Activated naive CD4-positive, alpha-beta T cell treated with anti-CD3 and anti-CD28 coated beads, Interleukin-2, amount 50 U/mL, for 72 hours (primary cell): Measurements from ENCODE around the gene CPE. TPM values are rescaled to one million over a fixed set of nuclear protein-coding genes. Genes with fewer than 3 reads are reported as not detected.

Experiments used
- ATAC-seq, 2 donors: fragments of 150-1000 bp; cut with Tn5 transposase; 2 replicates each; pipeline ENCODE4 v1.10.0; 2021; ENCODE audit warnings: mild to moderate bottlenecking in 2 of 2, moderate library complexity in 2 of 2
- DNase-seq, 2 donors: peaks; one replicate each; pipeline ENCODE4 v3.0.0; 2021 to 2022; ENCODE audit warnings: low spot score in 2 of 2
- H3K27ac Mint-ChIP-seq, 2 donors: one replicate each; pipeline ENCODE4 v1.8.0; 2022; ENCODE audit warnings: mild to moderate bottlenecking in 2 of 2, mixed read lengths in 2 of 2
- H3K36me3 Mint-ChIP-seq, 2 donors: one replicate each; pipeline ENCODE4 v1.8.0; 2022; ENCODE audit warnings: mixed read lengths in 2 of 2
- H3K9me3 Mint-ChIP-seq, 2 donors: one replicate each; pipeline ENCODE4 v1.8.0; 2022; ENCODE audit warnings: mixed read lengths in 2 of 2
- total RNA-seq, 2 donors: library from RNA; stranded (reverse); gene quantifications; one replicate each; pipeline ENCODE4 v1.2.3, GENCODE V29; 2022

The CPE gene
- total RNA-seq, 2 donors from 2014 or later, result not detected

DNA sequence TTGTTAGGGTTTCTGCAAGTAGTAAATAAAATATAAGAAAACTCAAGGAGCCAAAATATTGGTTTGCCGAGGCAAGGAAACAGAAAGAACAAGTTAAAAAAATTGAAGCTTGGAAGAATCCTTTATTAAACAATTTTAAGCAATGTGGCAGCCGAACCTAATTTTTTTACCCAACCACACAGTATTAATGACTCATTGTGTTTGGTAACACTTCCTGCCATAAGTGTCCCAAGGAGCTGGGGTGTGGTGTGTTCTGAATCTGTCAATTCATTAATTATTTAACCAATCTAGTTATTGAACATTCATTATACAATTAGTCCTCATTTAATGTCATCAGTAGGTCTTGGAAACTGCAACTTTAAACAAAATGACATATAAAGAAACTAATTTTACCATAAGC is 19.3 kb upstream of the CPE start:
- ATAC-seq (no peak), DNase-seq (no peak)
- no peaks in the 10 kb centered on the region for H3K9me3 Mint-ChIP-seq
- no peaks in the 10 kb centered on the region for H3K36me3 Mint-ChIP-seq
- no peak overlapping the region for H3K27ac Mint-ChIP-seq

GRCh38 chr4:165360041-165360695 is 18.6 kb upstream of the CPE start:
- Mint-ChIP-seq H3K36me3 (no peaks in the 10 kb centered on the region), H3K27ac (no peak overlapping the region), H3K9me3 (no peaks in the 10 kb centered on the region)
- ATAC-seq, result no peak
- no peak for DNase-seq

- Mint-ChIP-seq H3K27ac (no peak overlapping the region), H3K9me3 (no peaks in the 10 kb centered on the region), H3K36me3 (no peaks in the 10 kb centered on the region)
- DNase-seq, result no peak
- no peak for ATAC-seq
These were observed 17.7 kb upstream of the CPE start for GRCh38 chr4:165360985-165361670.

DNA sequence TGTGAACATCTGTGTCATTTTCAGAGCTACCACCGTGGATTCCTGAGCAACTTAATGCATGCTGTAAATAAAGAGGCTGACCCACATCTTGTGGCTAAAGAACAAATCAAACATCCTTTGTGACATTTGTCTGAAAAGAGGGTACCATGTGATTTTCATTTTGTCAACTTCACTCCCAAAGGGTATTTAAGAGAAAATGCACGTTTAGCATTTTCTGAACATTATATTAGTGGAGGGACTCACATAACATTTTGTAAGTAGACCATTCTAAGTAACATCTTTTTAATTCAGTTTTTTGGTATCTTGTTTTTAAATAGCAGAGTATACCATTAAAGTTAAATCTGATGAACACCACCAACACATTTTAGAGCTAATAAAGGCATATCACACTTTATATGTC is 17.0 kb upstream of the CPE start:
- no peak for DNase-seq
- no peaks in the 10 kb centered on the region for H3K9me3 Mint-ChIP-seq
- H3K27ac Mint-ChIP-seq, result no peak overlapping the region
- ATAC-seq, result no peak
- H3K36me3 Mint-ChIP-seq, result no peaks in the 10 kb centered on the region

DNA sequence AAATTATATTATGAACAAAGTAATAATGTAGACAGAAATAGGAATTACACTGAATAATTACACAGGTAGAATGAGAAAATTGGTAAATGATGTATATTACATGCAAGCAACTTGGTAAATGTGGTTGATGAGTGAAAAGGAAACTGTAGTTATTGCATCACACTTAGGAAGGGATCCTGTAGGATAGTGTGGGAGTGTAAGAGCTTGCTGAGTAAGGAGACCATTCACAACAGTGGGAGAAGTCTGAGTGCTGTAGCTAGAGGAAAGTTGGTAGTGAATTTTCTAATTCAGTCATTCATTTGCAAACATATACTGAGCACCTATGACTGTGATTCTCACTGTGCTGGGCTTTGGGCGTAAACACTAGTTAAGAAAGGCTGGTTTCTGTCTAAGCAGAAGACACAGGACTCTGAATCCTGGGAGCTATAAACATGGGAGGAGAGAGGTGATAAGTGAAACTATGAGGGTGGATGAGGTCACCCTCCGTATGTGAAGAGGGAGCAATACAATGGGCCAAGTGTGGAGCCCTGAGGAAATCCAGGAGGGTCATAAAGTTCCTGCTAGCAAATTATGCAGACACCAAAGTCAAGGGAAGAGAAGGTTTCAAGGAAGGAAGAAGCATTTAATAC is 14.2 kb upstream of the CPE start:
- no peak overlapping the region for H3K27ac Mint-ChIP-seq
- H3K9me3 Mint-ChIP-seq, result no peaks in the 10 kb centered on the region
- DNase-seq (no peak), ATAC-seq (peak; percentile 28 to 63)
- H3K36me3 Mint-ChIP-seq, result no peaks in the 10 kb centered on the region

DNA sequence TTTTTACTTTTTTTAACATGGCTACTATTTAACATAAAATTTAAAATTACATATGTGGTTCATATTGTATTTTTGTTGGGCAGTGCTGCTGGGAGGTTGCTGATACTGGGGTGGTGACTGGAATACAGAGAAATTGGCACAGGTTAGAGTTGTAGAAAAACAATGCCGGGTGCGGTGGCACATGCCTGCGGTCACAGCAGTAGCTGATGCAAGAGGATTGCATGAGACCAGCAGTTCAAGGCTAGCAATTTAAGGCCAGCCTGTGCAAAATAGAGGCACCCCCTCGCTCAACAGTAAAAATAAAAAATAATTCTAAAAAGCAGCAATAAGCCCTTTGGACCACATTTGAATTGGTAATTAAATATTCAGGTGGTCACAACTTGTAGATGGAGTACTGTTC is 11.8 kb upstream of the CPE start:
- H3K27ac Mint-ChIP-seq, result no peak overlapping the region
- DNase-seq (no peak), ATAC-seq (no peak)
- no peaks in the 10 kb centered on the region for H3K36me3 Mint-ChIP-seq
- H3K9me3 Mint-ChIP-seq, result no peaks in the 10 kb centered on the region

- no peaks in the 10 kb centered on the region for H3K9me3 Mint-ChIP-seq
- ATAC-seq, result no peak
- no peak overlapping the region for H3K27ac Mint-ChIP-seq
- no peaks in the 10 kb centered on the region for H3K36me3 Mint-ChIP-seq
- no peak for DNase-seq
These were observed 10.7 kb upstream of the CPE start for GRCh38 chr4:165368114-165368513.

GRCh38 chr4:165368567-165368966 is 10.2 kb upstream of the CPE start:
- H3K9me3 Mint-ChIP-seq, result no peaks in the 10 kb centered on the region
- DNase-seq, result no peak
- H3K36me3 Mint-ChIP-seq, result no peaks in the 10 kb centered on the region
- no peak overlapping the region for H3K27ac Mint-ChIP-seq
- ATAC-seq, result no peak

DNA sequence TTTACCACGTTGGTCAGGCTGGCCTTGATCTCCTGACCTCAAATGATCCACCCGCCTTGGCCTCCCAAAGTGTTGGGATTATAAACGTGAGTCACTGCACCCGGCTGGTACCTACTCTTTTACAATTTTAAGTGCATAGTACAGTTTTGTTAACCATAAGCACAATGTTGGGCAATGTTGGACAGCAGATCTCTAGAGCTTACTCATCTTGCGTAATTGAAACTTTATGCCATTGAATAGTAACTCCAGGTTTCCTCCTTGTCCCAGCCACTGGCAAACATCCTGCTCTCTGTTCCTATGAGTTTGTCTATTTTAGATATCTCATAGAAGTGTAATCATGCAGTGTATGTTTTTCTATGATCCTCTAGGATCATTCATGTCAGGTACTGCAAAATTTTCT is 9.3 kb upstream of the CPE start:
- Mint-ChIP-seq H3K36me3 (peaks cover 0 to 4% of the 10 kb centered on the region in 2 donors), H3K9me3 (peaks cover 0 to 8% of the 10 kb centered on the region in 2 donors)
- DNase-seq, result no peak

GRCh38 chr4:165370530-165370929 is 8.3 kb upstream of the CPE start:
- Mint-ChIP-seq H3K9me3 (peaks cover 0 to 11% of the 10 kb centered on the region in 2 donors), H3K27ac (no peak overlapping the region), H3K36me3 (peaks cover 0 to 11% of the 10 kb centered on the region in 2 donors)
- DNase-seq (no peak), ATAC-seq (no peak)

More for the DNA sequence above, 9.3 kb upstream of the CPE start:
- no peak for ATAC-seq
- H3K27ac Mint-ChIP-seq, result no peak overlapping the region

GRCh38 chr4:165375465-165375864 is 3.3 kb upstream of the CPE start:
- DNase-seq (no peak), ATAC-seq (no peak)
- Mint-ChIP-seq H3K27ac (no peak overlapping the region), H3K9me3 (peaks cover 0 to 11% of the 10 kb centered on the region in 2 donors), H3K36me3 (peaks cover 0 to 13% of the 10 kb centered on the region in 2 donors)

DNA sequence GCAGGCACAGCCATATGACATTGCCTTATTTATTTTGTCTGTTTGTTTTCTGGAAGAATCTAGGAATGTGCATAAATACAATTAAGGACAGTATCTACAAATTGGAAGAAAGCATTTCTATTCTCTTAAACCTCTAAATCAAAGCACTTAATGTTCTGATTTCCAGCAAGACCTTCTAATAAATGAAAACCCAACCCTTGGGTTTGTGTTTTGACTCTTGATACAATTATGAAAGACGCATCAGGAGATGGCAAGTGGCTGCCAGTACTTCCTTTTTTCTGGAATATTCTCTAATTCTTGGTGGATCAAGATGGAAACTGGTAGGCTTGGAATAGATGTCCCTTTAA is 437 bp upstream of the CPE start:
- Mint-ChIP-seq H3K9me3 (peaks cover 0 to 11% of the 10 kb centered on the region in 2 donors), H3K27ac (no peak overlapping the region), H3K36me3 (peaks cover 0 to 13% of the 10 kb centered on the region in 2 donors)
- no peak for DNase-seq
- no peak for ATAC-seq

GRCh38 chr4:165379678-165380064 is 863 bp downstream of the CPE start:
- Mint-ChIP-seq H3K36me3 (peaks cover 0 to 8% of the 10 kb centered on the region in 2 donors), H3K27ac (no peak overlapping the region), H3K9me3 (peaks cover 0 to 2% of the 10 kb centered on the region in 2 donors)
- no peak for ATAC-seq
- no peak for DNase-seq

DNA sequence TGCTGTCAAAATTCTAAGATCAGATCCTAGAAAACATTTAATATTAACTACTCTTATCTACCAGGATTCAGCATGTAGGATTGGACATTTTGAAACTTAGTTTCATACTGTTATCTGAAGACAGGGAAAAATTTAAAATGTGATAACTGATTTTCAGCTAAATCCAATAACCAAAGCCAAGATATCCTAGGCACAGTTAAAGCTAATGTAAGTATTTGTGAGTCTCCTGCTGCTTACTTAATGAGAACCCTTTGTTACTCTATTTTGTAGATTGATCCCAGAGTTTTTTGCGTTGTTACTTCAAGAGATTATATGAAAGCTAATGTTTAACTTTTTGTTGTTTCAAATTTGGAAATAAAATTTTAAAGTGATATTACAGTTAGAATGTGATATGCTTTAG is 2.0 kb downstream of the CPE start:
- H3K36me3 Mint-ChIP-seq, result no peaks in the 10 kb centered on the region
- no peak for DNase-seq
- no peaks in the 10 kb centered on the region for H3K9me3 Mint-ChIP-seq
- no peak for ATAC-seq
- no peak overlapping the region for H3K27ac Mint-ChIP-seq

DNA sequence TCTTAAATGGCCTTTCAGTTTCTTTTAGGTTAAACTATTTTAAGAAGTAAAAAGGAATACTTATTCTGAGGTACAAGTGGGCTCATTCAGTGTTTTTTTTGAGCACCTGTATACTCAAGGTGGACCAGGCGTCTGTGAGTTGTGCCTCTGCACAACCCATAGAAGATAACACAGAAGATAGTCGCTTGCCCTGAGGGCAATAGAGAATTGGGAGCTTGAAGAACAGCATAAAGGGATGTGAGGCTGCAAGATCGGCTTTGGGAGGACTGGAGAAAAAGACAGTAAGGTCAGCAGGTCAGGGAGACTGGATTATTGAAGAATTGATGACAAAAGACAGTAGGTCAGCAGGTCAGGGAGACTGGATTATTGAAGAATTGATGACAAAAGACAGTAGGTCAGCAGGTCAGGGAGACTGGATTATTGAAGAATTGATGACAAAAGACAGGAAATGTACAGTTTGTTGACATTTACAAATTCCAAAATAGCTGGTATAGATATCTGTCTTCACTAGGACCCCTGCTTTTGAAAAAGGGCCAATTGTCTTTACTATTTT is 3.1 kb downstream of the CPE start:
- H3K27ac Mint-ChIP-seq, result no peak overlapping the region
- no peaks in the 10 kb centered on the region for H3K9me3 Mint-ChIP-seq
- H3K36me3 Mint-ChIP-seq, result no peaks in the 10 kb centered on the region
- ATAC-seq (no peak), DNase-seq (no peak)

GRCh38 chr4:165382640-165383039 is 3.8 kb downstream of the CPE start:
- no peaks in the 10 kb centered on the region for H3K9me3 Mint-ChIP-seq
- no peaks in the 10 kb centered on the region for H3K36me3 Mint-ChIP-seq
- H3K27ac Mint-ChIP-seq, result no peak overlapping the region
- ATAC-seq, result no peak
- DNase-seq, result no peak

DNA sequence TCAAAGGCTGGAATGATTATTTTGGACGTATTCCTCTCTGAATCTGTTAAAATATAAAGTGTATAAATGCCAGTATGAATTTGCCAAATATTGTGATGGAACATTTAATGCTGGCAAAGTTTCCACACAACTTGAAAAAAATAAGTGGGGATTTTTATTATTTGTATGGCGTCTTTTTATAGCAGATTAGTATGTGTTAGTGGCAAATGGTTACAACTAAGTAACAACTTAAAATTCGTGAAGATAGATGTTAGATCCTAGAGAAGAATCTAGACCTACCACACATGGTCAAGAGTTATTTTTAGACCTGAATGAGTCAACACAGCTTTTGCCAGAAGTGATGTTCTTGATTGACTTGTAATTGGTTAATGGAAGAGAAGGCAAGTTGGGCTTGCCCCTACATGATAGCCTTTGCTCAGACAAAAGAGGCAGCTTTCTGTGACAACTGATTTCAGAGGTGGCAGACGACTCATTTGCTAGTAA is 4.8 kb downstream of the CPE start:
- DNase-seq, result no peak
- Mint-ChIP-seq H3K9me3 (no peaks in the 10 kb centered on the region), H3K36me3 (no peaks in the 10 kb centered on the region), H3K27ac (no peak overlapping the region)
- ATAC-seq, result no peak
